Ammon's horn (tissue), 1 donor: ENCODE measurements around the gene ULK4.
"Not testable (repeated sequence)": the region's sequence is repeated elsewhere in the genome, so short reads cannot be mapped to it uniquely, and the experiment has no call there.

ENCODE experiments used
- DNase-seq: peaks from one replicate; pipeline ENCODE4 v3.0.0-alpha.2; 2016; ENCODE audit warnings: low spot score

The ULK4 gene

DNA sequence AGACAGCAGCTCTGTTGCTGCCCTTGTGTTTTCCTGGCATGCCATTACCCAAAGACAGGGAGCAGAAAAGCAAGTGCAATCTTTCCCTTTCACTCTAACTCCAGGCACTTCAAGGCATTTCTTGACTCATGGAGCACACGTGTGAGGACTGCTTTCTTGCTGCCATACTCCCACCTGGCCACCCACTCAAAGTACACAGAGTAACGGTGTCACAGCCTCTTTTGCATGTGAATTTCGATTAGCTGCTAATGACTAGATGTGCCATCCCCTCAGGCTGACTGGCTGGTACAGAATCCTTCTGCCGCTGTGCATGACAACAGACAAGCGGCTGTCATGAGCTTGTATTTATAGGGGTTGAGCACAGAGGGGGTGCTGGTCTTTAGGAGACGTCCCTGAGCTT, 382.0 kb downstream of the ULK4 start:
- DNase-seq = peak; percentile 18

DNA sequence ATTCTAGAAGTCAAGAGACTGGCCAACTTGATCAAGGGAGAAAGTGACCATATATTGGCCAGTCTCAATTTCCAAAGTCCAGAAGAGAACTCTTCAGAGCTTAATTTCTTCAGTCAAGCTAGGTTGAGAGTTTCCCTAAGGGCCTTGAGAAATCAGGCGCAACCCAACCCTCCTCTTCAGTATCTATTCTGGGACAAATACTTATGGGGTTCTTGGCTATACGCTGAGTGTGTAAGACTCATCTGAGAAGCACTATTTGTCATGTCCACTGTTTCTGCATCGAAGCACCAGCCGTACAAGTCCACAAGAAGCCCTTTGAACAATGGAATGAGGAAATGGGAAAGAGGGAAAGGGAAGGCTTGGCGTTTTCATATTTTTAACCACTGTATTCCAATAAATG, 383.1 kb downstream of the ULK4 start:
- no peak for DNase-seq

DNA sequence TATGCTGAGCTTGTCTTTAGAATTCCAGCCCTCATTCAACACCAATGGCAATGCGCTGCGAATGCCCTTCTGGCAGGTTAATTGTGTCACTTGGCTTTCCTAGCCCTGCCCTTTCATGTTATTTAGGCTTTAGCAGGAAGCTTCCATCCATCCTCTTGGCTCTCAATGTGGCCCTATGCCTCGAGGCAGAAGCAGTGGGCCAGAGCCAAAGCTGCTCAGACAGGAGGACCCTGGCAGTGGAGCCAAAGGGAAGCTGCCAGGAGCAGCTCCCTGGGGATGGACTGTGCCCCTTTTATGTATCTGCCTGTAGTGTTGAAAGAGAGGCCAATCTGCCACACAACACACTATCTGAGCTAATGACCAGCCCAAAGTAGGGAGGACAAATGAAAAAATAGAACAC, 386.2 kb downstream of the ULK4 start:
- peak; percentile 33 for DNase-seq

DNA sequence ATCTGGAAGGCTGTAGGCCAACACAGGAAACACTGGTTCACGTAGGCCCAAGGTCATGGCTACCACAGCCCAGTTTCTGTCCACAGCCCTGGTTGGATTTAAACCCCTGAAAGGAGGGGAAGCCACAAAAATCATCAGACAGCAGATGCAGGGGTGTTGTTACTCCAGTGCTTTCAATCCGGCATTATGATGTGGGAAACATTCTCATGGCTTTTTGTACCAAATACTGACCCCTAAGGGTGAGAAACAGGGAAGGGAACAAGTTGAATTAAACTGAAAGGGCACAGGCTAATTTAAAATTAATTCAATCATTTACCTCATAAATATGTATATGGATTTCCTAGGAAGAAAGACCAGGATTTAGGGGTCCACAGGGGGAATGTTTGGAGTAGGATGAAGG, 387.0 kb downstream of the ULK4 start:
- no peak for DNase-seq

DNA sequence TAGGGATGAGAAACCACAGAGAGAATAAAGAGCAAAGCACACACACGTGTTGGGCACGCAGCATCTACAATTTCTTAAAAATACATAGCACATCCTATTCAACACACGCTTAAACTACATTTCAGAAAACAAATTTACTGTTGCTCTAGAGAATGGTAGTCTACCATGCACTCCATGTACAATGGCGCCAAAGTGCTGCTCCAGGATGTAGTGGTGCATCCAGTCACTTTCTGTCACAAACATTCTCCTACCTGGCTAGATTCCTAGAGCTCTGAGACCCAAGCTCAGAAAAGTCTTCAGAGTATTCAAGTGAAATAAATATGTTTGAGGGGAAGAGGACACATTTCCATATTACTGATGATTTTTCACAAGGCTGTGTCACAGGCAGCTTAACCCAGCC, 388.3 kb downstream of the ULK4 start:
- DNase-seq = no peak

DNA sequence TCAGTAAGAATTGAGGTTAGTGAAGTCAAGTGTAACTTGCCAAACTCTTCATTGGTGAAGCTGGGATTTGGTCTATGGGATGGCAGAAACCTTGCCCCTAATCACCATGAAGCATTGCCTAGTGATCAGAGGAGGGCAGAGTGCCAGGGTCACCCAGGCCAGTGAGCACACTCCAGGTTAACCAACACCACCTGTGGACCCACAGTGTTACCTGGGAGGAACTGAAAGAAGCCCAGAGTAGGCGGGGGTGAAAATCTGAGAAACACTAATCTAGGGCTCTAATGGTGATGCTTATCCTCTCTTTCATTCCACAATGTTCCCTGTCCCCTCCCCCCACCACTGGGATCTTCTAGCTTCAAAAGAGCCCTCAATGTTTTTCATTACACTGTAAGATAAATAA, 389.8 kb downstream of the ULK4 start:
- no peak for DNase-seq

DNA sequence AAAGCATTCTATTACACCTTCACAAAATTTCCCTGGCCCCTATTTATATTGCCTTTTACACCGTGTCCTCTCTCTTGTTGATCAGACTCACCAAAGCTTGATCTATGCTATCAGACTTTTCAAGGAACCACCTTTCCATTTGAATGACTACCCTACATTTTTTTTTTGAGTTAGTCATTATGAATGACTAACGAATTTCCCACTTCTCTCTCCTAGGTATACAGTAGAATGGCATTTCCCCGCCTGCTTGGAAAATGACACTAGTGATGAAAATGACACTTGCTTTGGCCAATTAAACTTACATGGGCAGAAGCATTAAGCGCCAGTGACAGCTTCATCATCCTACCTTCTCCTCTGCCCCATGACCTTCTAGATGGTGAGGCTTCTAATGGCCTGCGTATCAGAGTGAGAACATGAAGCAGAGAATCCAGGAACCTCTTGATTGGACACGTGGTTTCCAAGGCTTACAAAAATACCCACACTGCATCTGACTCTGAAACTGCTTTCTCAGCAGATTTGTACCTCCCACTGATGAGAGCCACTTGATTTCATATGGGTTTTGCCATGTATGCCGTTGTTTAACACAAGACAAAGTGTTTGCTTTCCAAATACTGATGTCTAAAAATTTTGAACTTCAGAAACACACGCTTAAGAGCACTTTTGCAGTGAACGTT, 392.1 kb downstream of the ULK4 start:
- DNase-seq = no peak

DNA sequence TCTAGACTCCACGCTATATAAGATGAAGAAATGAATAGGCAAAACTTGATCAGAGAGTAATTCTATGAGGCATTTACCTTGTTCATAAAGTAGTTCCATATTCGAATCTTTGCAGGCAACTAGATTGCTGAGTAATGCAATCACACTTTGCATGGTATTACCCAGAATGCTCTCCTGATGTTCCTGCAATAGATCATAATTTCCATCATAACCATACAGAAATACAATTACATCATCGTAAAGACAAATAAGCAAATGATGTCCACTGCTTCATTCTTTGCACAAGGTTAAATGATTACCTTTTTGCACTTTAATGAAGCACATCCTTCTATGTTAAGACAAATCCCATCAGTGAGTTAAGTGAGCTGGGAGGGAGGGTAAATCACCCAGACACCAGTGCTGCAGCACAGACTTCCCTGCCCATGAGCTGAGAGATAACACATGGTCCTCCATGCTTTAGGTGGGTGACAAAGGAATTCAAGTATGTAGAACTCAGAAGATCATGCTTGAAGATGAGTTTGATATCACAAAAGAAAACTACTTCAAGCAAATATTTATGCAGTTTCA, 395.9 kb downstream of the ULK4 start:
- DNase-seq = no peak

DNA sequence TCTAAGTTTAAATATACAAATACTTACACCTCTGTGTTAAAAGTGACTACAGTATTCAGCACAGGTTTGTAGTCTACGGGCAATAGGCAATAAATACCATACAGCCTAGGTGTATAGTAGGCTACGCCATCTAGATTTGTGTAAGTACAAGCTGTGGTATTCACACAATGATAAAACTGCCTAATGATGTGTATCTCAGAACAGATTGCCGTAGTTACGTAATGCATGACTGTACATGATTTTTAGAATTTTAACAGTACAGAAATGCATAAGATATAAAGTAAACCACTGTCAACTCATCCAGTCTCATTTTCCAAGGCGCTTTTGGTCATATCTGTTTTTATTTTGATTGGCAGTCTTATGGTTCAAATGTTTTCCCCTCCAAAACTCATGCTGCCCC, 396.9 kb downstream of the ULK4 start:
- no peak for DNase-seq

DNA sequence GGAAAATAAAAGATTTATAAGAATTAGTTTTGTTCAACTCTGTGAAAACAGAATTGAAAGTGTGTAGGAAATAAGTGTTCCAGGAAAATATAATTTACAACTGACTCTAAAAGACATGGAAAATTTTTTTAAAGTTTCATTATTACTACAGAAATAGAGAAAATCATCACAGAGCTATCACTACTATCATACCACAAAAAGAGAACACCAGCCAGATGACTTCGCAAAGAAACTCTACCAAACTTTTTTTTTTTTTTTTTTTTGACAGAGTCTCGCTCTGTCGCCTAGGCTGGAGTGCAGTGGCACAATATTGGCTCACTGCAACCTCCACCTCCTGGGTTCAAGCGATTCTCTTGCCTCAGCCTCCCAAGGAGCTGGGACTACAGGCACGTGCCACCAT, 405.7 kb downstream of the ULK4 start:
- DNase-seq = not testable (repeated sequence)

DNA sequence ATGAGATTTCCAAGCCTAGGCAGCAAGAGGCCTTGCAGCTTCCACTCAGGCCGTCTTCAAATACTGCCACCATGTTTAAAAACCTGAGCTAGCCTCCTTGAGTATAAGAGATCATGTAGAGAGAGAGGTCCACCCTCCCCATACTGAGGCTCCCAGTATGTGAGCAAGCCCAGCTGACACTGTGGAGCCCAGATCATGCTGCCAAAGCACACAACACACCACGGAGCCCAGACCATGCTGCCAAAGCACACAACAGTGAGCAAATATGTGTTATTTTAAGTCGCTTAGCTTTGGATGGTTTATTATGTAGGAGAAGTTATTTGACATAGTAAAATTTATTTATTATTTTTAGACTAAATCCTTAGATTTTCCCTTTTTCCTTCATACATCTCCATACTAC, 428.9 kb downstream of the ULK4 start:
- DNase-seq = no peak

DNA sequence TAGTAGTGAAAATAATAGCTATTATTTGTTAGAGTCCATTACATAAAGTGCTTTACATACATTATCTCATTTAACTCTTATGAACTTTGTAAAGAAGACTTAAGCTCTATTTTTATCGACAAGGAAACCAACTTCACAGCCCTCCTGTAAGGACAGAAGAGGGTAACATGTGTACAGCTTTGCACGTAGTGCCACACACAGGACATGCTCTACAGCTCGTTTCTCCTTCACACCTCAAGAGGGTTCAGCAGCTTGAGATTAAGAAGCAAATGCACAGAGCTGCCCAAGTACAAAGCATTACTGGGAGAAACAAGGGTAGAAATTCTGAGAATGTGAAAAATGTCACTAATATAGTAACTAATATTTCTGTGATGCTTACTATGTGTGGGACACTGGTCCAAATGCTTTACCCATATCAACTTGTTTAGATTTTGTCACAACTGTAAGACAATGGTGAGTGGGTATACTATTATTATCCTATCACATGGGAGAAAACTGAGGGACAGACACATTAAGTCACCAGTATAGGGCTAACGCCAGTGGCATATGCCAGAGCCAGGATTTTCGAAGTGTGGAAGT, 434.8 kb downstream of the ULK4 start:
- no peak for DNase-seq

DNA sequence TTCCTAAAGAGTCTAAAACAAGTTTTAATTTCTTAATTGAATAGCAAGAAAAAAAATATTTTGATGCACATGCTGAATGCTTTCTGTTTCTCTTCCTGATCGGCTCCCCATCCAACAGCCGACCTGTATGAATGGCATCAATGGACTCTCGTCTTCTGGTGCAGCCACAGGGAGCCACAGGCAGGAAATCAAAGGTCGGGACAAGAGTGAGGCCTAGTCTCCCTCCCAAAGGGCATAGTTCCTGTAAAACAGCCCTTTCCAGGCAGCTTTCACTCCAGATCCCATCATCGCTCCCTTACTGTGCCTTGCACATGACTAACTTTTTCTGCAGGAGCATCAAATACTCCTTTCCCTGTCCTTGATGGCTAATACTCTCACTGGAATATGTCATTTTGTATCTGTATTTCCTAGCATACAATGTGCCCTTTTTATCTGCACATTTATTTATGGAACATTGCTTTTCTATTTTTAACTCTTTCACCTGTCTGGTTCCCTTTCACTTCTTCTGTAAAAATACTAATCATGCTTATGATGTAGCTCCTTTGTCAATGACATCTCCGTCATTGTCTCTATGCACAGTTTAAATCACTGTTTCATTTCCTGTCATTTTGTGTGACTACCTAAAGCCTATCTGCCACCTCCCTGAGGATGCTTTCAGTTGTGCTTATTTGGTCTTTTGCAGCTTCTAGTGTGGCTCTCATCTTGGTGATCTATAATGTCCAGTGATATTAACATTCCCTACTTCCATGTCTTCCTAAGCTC, 436.4 kb downstream of the ULK4 start:
- no peak for DNase-seq

DNA sequence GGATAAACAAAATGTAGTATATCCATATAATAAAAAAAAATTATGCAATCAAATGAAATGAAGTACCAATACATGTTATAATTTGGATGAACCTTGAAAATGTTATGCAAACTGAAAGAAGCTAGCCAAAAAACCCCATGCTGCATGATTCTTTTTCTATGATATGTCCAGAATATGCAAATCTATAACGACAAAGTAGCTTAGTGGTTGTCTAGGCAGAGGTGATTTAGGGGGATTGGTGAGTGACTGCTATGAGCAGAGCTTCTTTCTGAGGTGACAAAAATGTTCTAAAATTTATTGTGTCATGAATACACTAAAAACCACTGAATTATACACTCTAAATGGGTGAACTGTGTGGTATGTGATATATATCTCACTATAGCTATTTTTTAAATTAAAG, 438.0 kb downstream of the ULK4 start:
- no peak for DNase-seq

DNA sequence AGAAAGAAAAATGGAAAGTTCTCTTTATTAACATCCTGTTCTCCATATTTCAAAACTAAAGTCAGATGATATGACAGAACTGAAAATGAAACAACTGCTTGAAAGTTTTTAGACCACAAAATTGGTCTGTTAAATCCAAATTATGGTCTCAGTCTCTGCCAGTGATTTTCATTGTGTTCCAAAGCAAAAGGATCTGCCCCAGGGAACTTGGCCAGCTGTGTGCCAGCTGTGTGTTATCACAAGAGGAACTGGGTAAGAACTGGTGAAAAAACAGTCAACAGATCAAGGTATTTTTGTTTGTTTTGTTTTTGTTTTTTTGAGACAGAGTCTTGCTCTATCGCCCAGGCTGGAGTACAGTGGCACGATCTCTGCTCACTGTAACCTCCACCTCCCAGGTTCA, 439.3 kb downstream of the ULK4 start:
- no peak for DNase-seq

DNA sequence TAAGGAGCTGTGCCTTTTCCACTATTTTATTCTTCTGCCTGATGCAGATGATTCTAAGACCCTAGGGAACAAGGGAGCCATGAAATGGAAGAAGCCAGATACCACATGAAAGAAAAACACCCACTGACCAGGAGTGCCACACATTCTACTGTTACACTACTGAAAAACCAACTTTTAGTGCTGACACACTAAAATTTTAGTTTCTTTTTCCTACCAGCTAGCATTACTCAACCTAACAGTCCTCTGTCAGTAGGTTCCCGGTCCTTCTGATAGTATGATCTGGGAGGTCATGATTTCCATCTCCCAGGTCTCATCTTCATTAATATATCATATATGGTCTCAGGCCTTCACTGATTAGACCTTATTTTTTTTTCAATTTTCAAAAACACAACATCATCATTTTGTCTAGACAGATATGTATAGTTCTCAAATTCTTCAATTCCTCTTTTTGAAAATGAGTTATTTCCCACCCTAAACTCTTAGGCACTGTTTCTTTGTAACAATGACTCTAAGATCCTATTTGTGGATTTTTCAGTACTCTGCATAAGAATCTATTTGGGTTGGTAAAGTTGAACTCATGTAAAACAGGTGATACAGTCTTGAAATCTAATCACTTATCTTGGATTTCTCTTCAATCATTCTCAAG, 440.8 kb downstream of the ULK4 start:
- DNase-seq = no peak

DNA sequence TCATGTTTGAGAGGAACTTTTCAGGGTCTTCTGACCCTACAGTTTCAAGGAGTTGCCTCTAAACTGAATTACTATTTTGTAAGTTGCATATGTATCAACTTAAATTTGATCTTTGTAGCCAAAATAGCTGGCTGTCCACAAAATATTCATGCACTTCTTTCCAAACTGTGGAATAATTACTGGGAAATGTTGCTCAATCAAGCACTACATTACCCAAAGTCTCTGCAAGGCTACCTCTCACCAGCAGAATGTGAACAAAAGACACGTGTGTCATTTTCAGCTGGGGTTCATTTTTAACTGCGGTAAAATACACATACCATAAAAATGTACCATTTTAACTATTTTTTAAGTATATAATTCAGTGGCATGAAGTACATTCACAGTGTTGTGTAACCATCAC, 442.2 kb downstream of the ULK4 start:
- DNase-seq = no peak

DNA sequence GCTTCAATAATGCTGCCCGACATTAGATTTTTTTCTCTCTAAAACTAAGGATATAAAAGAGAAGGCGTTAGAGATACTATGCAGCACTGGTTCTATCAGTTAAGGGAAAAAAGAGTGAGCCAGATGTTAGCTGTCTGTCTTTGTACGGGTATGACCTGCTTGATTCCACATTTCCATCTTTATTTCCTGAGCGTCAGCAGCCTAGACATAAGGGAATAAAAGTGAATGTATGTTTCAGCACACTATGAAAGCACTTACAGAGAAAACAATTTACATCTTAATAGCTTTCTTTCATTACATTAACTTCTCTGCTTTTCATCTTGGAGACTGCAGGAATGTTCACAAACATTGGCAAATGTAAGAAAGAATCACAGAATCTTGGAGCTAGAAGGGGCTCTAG, 443.3 kb downstream of the ULK4 start:
- no peak for DNase-seq

DNA sequence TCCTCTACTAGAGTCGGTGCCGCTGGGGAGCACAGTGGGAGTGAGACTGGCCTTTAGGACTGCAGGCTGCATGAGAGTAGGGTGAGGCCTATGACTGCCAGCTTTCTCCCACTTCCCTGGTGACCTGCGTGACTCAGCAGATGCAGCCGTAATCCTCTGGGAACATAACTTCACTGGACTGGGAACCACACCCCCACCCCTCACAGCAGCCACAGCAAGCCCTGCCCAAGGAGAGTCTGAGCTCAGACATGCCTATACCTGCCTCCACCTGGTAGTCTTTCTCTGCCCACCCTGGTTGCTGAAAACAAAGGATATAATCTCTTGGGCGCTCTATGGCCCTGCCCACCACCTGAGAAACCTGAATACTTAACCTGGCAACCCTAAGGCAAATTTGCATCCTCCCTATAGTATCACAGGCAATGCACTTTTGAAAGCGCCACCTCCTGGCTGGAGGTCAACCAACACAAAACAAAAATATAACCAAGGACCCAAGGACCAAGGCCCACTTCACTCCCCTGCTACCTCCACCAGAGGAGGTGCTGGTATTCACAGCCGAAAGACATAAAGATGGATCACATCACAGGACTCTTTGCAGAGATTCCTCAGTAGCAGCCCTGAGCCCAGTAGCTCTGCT, 453.7 kb downstream of the ULK4 start:
- DNase-seq = no peak

DNA sequence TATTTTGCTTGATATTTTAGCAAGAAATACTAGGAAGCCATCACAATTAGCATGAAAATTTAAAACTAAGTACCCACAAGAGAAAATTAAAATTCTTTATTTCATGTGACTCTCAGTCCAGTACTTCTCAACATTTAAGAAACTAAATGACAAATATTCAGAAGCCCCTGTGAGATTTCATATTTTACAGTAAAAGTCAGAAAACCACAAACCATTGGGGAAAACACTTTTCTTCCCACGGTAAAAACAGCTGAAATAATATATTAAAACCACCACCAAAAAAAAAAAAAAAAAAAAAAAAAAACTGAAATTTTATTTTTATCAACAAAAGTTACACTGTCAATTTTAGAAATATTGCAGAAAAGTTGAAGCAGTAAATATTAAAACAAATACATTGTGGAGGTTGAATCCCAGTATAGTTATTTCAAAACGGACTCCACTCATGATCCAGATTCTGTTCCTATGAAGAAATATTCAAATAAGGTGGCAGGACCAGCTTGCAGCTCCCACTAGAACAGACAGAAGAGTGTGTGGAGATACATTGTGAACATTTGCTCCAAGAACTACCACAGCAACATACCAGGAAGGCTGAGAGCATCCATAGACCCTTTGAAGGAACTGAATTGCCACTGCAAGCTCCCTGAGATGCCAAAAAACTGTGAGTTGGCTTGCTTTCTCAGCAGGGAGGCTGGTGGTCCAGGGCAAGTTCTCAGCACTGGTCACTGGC, 454.4 kb downstream of the ULK4 start:
- DNase-seq = no peak

DNA sequence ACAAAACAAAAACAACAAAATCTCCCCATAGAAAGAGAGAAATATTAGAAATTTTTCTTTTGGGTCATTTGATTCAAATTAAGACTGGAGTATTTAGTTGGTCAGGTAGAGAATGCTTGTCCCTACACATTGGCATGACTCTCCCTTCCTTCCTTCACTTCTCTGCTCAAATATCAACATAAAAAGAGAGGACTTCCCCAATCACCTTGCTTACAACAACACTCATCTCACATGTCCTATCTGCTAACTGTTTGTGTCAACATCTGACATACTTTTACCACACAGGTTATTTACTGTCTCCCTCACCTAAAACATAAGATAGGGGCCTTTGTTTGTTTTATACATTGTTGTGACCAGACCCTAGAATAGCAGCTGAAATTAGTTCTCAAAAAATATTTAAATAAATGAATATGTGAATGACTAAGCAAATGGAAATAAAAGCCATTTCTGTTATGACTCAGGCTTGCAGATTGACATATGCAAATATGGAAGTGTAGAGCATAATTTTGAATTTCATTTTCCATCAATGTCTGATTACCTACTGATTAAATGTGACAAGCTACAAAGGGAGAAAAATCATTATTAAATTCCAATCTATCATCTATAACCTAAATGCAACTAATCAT, 457.8 kb downstream of the ULK4 start:
- DNase-seq = no peak
